LNCAP (cell line): Measurements from ENCODE around the gene PEPD.

Source experiments
- CTCF ChIP-seq: fragments of 450-650 bp; IDR thresholded peaks from 2 replicates; pipeline ENCODE4 v1.5.1; 2017; ENCODE audit warnings: mild to moderate bottlenecking

The PEPD gene

GRCh38 chr19:33391631-33392249 is 129.9 kb downstream of the PEPD start:
- no peak for TF ChIP-seq CTCF

GRCh38 chr19:33390908-33391630 is 130.5 kb downstream of the PEPD start:
- TF ChIP-seq CTCF: no peak

GRCh38 chr19:33390101-33390907 is 131.3 kb downstream of the PEPD start:
- TF ChIP-seq CTCF: no peak

GRCh38 chr19:33389421-33390100 is 132.0 kb downstream of the PEPD start:
- no peak for TF ChIP-seq CTCF

GRCh38 chr19:33388725-33389420 is 132.7 kb downstream of the PEPD start:
- no peak for TF ChIP-seq CTCF

- no peak for TF ChIP-seq CTCF
Observed at GRCh38 chr19:33388231-33388724, 133.3 kb downstream of the PEPD start.
